Body of pancreas (tissue), 4 donors: ENCODE results near the gene GATA3.

Source experiments
- CTCF ChIP-seq, 7 experiments: fragments of 450-650 bp in 4 of 7; fragments of 200-600 bp in 3 of 7; sonication (generic) in 3 of 7; IDR thresholded peaks; one replicate each; pipeline ENCODE4 v1.5.1; 2016 to 2019; ENCODE audit warnings: antibody characterized with exemption in 7 of 7
- POLR2A ChIP-seq, 3 donors: fragments of 450-650 bp; IDR thresholded peaks; one replicate each; pipeline ENCODE4 v1.6.1; 2016; ENCODE audit warnings: antibody characterized with exemption in 3 of 3, mild to moderate bottlenecking in 2 of 3

DNA sequence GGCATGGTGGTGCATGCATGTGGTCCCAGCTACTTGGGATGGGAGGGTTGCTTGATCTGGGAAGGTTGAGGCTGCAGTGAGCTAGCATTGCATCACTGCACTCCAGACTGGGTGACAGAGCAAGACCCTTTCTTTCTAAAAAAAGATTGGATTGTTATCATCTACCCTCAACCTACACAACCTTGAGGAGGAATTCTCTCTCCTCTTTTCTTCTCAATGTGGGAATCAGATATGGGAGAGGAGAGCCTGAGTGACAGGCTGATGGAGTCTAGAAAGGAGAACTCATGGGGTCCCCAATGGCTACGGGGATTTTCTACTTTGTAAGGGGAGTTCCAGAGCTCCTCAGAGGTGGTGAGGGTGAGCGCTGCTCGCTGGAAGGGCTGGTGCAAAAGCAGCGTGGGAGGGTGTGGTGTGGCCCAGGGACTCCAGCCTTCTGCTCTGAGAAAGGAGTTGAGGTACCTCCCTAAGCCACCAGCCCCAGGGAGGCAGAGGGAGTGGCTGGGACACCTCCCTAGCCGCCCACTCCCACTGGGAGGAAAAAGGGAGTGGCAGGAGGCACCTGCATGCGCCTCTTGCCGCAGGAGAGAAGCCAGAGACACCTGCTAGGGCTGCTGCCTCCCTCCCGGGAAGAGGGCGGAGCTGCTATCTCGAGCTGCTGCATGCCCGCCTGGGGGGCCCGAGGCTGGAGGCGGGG lies 48.4 kb downstream of the GATA3 start:
- no peak for TF ChIP-seq CTCF (IDR thresholded peaks at IDR 0.05)
- TF ChIP-seq POLR2A (IDR thresholded peaks at IDR 0.05): no peak
